GM23338 (cell line): ENCODE results near the gene AHI1. TPM values are rescaled to one million over a fixed set of nuclear protein-coding genes. Genes with fewer than 3 reads are reported as not detected.

Experiments
- ATAC-seq: fragments of 200-7000 bp; cut with Tn5 transposase; 3 replicates; pipeline ENCODE4 v1.9.1; 2020
- DNase-seq: peaks from one replicate; pipeline ENCODE4 v3.0.0-alpha.2; 2015; ENCODE audit warnings: low spot score
- H2AFZ ChIP-seq: fragments of 200-600 bp; sonication (generic); 2 replicates; pipeline ENCODE4 v1.8.0; 2016; ENCODE audit warnings: antibody characterized with exemption, mild to moderate bottlenecking, moderate library complexity
- H3F3A ChIP-seq: fragments of 200-600 bp; sonication (generic); replicated peaks from 2 replicates; pipeline ENCODE4 v1.8.0; 2017; ENCODE audit warnings: antibody characterized with exemption, mixed run types, low read depth
- H3K27ac ChIP-seq: fragments of 200-600 bp; sonication (generic); 2 replicates; pipeline ENCODE4 v1.6.1; 2016; ENCODE audit warnings: low read depth
- H3K27me3 ChIP-seq: fragments of 200-600 bp; sonication (generic); 2 replicates; pipeline ENCODE4 v1.8.0; 2016; ENCODE audit warnings: mild to moderate bottlenecking, mixed run types, moderate library complexity; ENCODE audit not compliant: insufficient read depth
- H3K36me3 ChIP-seq: fragments of 200-600 bp; sonication (generic); 2 replicates; pipeline ENCODE4 v1.8.0; 2016; ENCODE audit warnings: mild to moderate bottlenecking; ENCODE audit not compliant: insufficient read depth
- H3K4me1 ChIP-seq: fragments of 200-600 bp; sonication (generic); 2 replicates; pipeline ENCODE4 v1.8.0; 2016; ENCODE audit warnings: mild to moderate bottlenecking, moderate library complexity; ENCODE audit not compliant: insufficient read depth
- H3K4me2 ChIP-seq: fragments of 200-600 bp; sonication (generic); 2 replicates; pipeline ENCODE4 v1.7.1; 2017; ENCODE audit warnings: mixed run types
- H3K4me3 ChIP-seq: fragments of 200-600 bp; sonication (generic); 2 replicates; pipeline ENCODE4 v1.6.1; 2016; ENCODE audit warnings: mixed run types
- H3K79me2 ChIP-seq: fragments of 200-600 bp; sonication (generic); replicated peaks from 2 replicates; pipeline ENCODE4 v1.8.0; 2017; ENCODE audit warnings: mild to moderate bottlenecking; ENCODE audit not compliant: insufficient read depth
- H3K9me2 ChIP-seq: fragments of 200-600 bp; sonication (generic); 2 replicates; pipeline ENCODE4 v1.8.0; 2017; ENCODE audit not compliant: insufficient read depth
- H4K20me1 ChIP-seq: fragments of 200-600 bp; sonication (generic); replicated peaks from 2 replicates; pipeline ENCODE4 v1.8.0; 2017; ENCODE audit warnings: mild to moderate bottlenecking; ENCODE audit not compliant: insufficient read depth
- H3K27ac Mint-ChIP-seq: 2 replicates; pipeline ENCODE4 v1.8.0; 2020; ENCODE audit warnings: inconsistent platforms, mild to moderate bottlenecking, moderate library complexity, mixed read lengths
- H3K27me3 Mint-ChIP-seq: 3 replicates; pipeline ENCODE4 v1.8.0; 2022; ENCODE audit warnings: low read depth, mild to moderate bottlenecking, moderate library complexity, mixed read lengths, inconsistent platforms; ENCODE audit not compliant: insufficient read depth, poor library complexity
- H3K36me3 Mint-ChIP-seq: 3 replicates; pipeline ENCODE4 v1.8.0; 2021; ENCODE audit warnings: low read depth, mild to moderate bottlenecking, inconsistent platforms, moderate library complexity, mixed read lengths
- H3K4me1 Mint-ChIP-seq: 3 replicates; pipeline ENCODE4 v1.8.0; 2020; ENCODE audit warnings: mild to moderate bottlenecking, inconsistent platforms, mixed read lengths
- H3K4me3 Mint-ChIP-seq: 3 replicates; pipeline ENCODE4 v1.8.0; 2021; ENCODE audit warnings: moderate library complexity, mild to moderate bottlenecking, inconsistent platforms, mixed read lengths
- H3K9me3 Mint-ChIP-seq: 3 replicates; pipeline ENCODE4 v1.8.0; 2020; ENCODE audit warnings: moderate library complexity, mild to moderate bottlenecking, inconsistent platforms, mixed read lengths
- CREB1 ChIP-seq: fragments of 250-450 bp; sonication (Bioruptor Pico); IDR thresholded peaks from 2 replicates; pipeline ENCODE4 v1.5.0; 2020; ENCODE audit warnings: low read depth, mild to moderate bottlenecking, moderate library complexity
- CTCF ChIP-seq, 2 experiments: fragments of 200-600 bp in 1 of 2; sonication (generic) in 1 of 2; conservative IDR thresholded peaks; 2 replicates each; pipeline versions ENCODE4 v1.5.1 to v1.6.1; 2016 to 2017; ENCODE audit warnings: antibody characterized with exemption in 2 of 2, low read depth in 2 of 2, mild to moderate bottlenecking in 2 of 2, moderate library complexity in 1 of 2
- EZH2 ChIP-seq: fragments of 200-600 bp; sonication (generic); IDR thresholded peaks from one replicate; pipeline ENCODE4 v1.8.0; 2017; ENCODE audit warnings: antibody characterized with exemption, mild to moderate bottlenecking, low read depth; ENCODE audit not compliant: unreplicated experiment
- EZH2phosphoT487 ChIP-seq: fragments of 200-600 bp; sonication (generic); IDR thresholded peaks from one replicate; pipeline ENCODE4 v1.8.1; 2018; ENCODE audit warnings: antibody characterized with exemption; ENCODE audit not compliant: unreplicated experiment
- JUNB ChIP-seq: IDR thresholded peaks from one replicate; pipeline ENCODE4 v1.6.1; 2016; ENCODE audit warnings: antibody characterized with exemption; ENCODE audit not compliant: unreplicated experiment
- NANOG ChIP-seq: IDR thresholded peaks from 2 replicates; pipeline ENCODE4 v1.6.1; 2016; ENCODE audit warnings: antibody characterized with exemption, borderline replicate concordance
- POLR2AphosphoS5 ChIP-seq: IDR thresholded peaks from 2 replicates; pipeline ENCODE4 v1.6.1; 2016; ENCODE audit warnings: antibody characterized with exemption, low read depth
- STAT1 ChIP-seq: IDR thresholded peaks from one replicate; pipeline ENCODE4 v1.6.1; 2016; ENCODE audit warnings: antibody characterized with exemption; ENCODE audit not compliant: unreplicated experiment
- ZNF114 ChIP-seq: fragments of 250-450 bp; sonication (Bioruptor Pico); IDR thresholded peaks from 2 replicates; pipeline ENCODE4 v1.5.0; 2020; ENCODE audit warnings: mild to moderate bottlenecking, moderate library complexity
- ZNF331 ChIP-seq: fragments of 250-450 bp; sonication (Bioruptor Pico); IDR thresholded peaks from 2 replicates; pipeline ENCODE4 v1.5.0; 2020; ENCODE audit warnings: low read depth, mild to moderate bottlenecking, moderate library complexity
- ZNF462 ChIP-seq: fragments of 250-450 bp; sonication (Bioruptor Pico); IDR thresholded peaks from 2 replicates; pipeline ENCODE4 v1.5.0; 2020; ENCODE audit warnings: mild to moderate bottlenecking, moderate library complexity
- polyA plus RNA-seq: library from polyadenylated mRNA; unstranded; fragments of >200 nt; fragmentation: Nextera tagmentation; extraction: Ambion mirVana; gene quantifications from 2 replicates; pipeline ENCODE4 v1.2.1, GENCODE V29; 2016
- total RNA-seq: library from RNA; depleted of rRNA; stranded (reverse); fragments of >200 nt; shearing (Covaris generic); gene quantifications from 2 replicates; pipeline ENCODE4 v1.2.3, GENCODE V29; 2014
- TF ChIP-seq, protein P1 (sequence below): IDR thresholded peaks from 2 replicates; pipeline ENCODE4 v1.6.1; 2016; ENCODE audit warnings: antibody characterized with exemption
- TF ChIP-seq, protein P2 (sequence below): IDR thresholded peaks from one replicate; pipeline ENCODE4 v1.6.1; 2018; ENCODE audit warnings: antibody characterized with exemption; ENCODE audit not compliant: unreplicated experiment

Gene AHI1
- total and polyA plus RNA-seq, 2 experiments from 2014 or later = 19.8 to 72.9 TPM

- Mint-ChIP-seq H3K27ac (no peak overlapping the region), H3K4me1 (peaks cover 46% of the 10 kb centered on the region), H3K27me3 (peaks cover 7% of the 10 kb centered on the region), H3K9me3 (peaks cover 3% of the 10 kb centered on the region; the same call in 1 of the 3 replicates), H3K4me3 (no peak overlapping the region), H3K36me3 (no peaks in the 10 kb centered on the region; the same call in 2 of the 3 replicates)
- no peak overlapping the region for H3K4me3 ChIP-seq
- H4K20me1 ChIP-seq = no peaks in the 10 kb centered on the region
- peak overlapping the region; percentile 96 for H3K27ac ChIP-seq
- H3K27me3 ChIP-seq = no peaks in the 10 kb centered on the region
- no peak for DNase-seq
- H3K4me1 ChIP-seq = peaks cover 35% of the 10 kb centered on the region
- H3K9me2 ChIP-seq = peaks cover 9% of the 10 kb centered on the region
- H3K79me2 ChIP-seq = no peaks in the 10 kb centered on the region
- peaks cover 18% of the 10 kb centered on the region for H3F3A ChIP-seq
- TF ChIP-seq ZNF331 (CRISPR knock-in tag) (no peak), POLR2AphosphoS5 (no peak), CREB1 (no peak), JUNB (no peak), EZH2phosphoT487 (no peak), NANOG (no peak), CTCF (conservative IDR thresholded peaks at IDR 0.05; ENCODE audit: low read depth in 2 of 2) (no peak), ZNF114 (CRISPR knock-in tag) (no peak), ZNF462 (CRISPR knock-in tag) (no peak), EZH2 (no peak), STAT1 (no peak)
- TF ChIP-seq, protein P1, sequence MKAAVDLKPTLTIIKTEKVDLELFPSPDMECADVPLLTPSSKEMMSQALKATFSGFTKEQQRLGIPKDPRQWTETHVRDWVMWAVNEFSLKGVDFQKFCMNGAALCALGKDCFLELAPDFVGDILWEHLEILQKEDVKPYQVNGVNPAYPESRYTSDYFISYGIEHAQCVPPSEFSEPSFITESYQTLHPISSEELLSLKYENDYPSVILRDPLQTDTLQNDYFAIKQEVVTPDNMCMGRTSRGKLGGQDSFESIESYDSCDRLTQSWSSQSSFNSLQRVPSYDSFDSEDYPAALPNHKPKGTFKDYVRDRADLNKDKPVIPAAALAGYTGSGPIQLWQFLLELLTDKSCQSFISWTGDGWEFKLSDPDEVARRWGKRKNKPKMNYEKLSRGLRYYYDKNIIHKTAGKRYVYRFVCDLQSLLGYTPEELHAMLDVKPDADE = no peak
- TF ChIP-seq, protein P2, sequence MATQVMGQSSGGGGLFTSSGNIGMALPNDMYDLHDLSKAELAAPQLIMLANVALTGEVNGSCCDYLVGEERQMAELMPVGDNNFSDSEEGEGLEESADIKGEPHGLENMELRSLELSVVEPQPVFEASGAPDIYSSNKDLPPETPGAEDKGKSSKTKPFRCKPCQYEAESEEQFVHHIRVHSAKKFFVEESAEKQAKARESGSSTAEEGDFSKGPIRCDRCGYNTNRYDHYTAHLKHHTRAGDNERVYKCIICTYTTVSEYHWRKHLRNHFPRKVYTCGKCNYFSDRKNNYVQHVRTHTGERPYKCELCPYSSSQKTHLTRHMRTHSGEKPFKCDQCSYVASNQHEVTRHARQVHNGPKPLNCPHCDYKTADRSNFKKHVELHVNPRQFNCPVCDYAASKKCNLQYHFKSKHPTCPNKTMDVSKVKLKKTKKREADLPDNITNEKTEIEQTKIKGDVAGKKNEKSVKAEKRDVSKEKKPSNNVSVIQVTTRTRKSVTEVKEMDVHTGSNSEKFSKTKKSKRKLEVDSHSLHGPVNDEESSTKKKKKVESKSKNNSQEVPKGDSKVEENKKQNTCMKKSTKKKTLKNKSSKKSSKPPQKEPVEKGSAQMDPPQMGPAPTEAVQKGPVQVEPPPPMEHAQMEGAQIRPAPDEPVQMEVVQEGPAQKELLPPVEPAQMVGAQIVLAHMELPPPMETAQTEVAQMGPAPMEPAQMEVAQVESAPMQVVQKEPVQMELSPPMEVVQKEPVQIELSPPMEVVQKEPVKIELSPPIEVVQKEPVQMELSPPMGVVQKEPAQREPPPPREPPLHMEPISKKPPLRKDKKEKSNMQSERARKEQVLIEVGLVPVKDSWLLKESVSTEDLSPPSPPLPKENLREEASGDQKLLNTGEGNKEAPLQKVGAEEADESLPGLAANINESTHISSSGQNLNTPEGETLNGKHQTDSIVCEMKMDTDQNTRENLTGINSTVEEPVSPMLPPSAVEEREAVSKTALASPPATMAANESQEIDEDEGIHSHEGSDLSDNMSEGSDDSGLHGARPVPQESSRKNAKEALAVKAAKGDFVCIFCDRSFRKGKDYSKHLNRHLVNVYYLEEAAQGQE = no peak
- H3K36me3 ChIP-seq = no peaks in the 10 kb centered on the region
- peak overlapping the region; percentile 66; the same call in 1 of the 2 replicates for H3K4me2 ChIP-seq
- no peak for ATAC-seq
- no peak overlapping the region; the same call in 1 of the 2 replicates for H2AFZ ChIP-seq
Measured at GRCh38 chr6:135269481-135269891, 228.1 kb downstream of the AHI1 start.
